Transverse colon (tissue), 3 donors: Measurements from ENCODE around the gene TEAD3.

Experiments
- POLR2A ChIP-seq: fragments of 450-650 bp; IDR thresholded peaks from one replicate; pipeline ENCODE4 v1.6.1; 2016; ENCODE audit warnings: antibody characterized with exemption, mild to moderate bottlenecking, moderate library complexity
- TF ChIP-seq, protein P1 (sequence below), 5 experiments: fragments of 200-600 bp in 3 of 5; fragments of 450-650 bp in 2 of 5; sonication (generic) in 3 of 5; IDR thresholded peaks; 1 replicate in 2 of 5; 2 replicates in 3 of 5; pipeline ENCODE4 v1.5.1; 2016 to 2017; ENCODE audit warnings: antibody characterized with exemption in 5 of 5, inconsistent platforms in 3 of 5, mild to moderate bottlenecking in 2 of 5, moderate library complexity in 1 of 5

DNA sequence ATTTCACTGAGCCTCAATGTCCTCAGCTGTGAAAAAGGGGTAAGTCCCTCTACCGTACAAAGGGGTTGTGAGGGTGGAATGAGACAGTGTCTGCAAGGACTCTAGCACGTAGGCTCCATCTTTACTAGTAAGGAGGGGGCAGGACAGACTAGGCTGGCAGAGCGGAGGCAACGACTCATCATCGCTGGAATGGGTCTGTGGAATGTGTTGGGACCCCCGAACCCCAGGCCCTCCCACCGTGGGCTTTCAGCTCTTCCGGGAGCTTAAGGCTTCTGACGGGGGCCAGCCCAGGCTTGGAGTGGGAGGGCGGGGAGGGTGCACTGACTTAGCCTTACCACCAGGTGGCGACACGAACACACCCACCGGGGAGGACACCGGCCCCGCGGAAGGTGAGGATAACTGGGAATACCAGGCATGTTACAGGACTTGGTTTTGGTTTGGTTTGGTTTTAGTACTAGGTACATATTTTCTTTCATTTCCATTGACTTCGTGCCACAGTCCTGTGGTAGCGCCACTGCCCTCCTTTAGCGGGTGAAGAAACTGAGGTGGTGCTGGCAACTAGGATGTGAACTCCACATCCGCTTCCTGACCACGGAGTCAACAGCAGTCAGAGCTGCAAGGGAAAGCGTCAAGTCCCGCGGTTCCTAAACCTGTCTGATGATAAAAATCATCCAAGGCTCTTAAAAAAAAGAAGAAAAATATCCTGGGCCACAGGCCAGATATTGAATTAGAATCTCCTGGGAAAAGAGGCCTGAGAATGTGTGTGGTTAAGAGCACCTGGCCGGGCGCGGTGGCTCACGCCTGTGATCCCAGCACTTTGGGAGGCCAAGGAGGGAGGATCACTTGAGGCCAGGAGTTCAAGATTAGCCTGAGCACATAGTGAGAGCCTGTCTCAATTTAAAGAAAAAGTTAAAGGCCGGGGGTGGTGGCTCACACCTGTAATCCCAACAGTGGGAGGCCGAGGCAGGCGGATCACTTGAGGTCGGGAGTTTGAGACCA is 26.1 kb upstream of the TEAD3 start:
- no peak for TF ChIP-seq POLR2A
- TF ChIP-seq, protein P1, sequence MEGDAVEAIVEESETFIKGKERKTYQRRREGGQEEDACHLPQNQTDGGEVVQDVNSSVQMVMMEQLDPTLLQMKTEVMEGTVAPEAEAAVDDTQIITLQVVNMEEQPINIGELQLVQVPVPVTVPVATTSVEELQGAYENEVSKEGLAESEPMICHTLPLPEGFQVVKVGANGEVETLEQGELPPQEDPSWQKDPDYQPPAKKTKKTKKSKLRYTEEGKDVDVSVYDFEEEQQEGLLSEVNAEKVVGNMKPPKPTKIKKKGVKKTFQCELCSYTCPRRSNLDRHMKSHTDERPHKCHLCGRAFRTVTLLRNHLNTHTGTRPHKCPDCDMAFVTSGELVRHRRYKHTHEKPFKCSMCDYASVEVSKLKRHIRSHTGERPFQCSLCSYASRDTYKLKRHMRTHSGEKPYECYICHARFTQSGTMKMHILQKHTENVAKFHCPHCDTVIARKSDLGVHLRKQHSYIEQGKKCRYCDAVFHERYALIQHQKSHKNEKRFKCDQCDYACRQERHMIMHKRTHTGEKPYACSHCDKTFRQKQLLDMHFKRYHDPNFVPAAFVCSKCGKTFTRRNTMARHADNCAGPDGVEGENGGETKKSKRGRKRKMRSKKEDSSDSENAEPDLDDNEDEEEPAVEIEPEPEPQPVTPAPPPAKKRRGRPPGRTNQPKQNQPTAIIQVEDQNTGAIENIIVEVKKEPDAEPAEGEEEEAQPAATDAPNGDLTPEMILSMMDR (IDR thresholded peaks at IDR 0.05): peak; percentile 93 to 99 (median 99)
